RPMI7951 (cell line): ENCODE data around the gene SRPRA. TPM values are rescaled to one million over a fixed set of nuclear protein-coding genes. Genes with fewer than 3 reads are reported as not detected.
A peak's percentile ranks its signal among the peaks of the same experiment; 100 is the strongest.
"Not testable (repeated sequence)": the region's sequence is repeated elsewhere in the genome, so short reads cannot be mapped to it uniquely, and the experiment has no call there.

Experiments used
- DNase-seq: peaks from one replicate; pipeline ENCODE4 v3.0.0-alpha.2; 2012; ENCODE audit warnings: low read depth
- total RNA-seq: library from RNA; depleted of rRNA; stranded (reverse); fragments of >200 nt; shearing (Covaris generic); gene quantifications from 2 replicates; pipeline ENCODE4 v1.2.3, GENCODE V29; 2014

Gene SRPRA
- total RNA-seq, 1 experiment from 2014 or later: 143 TPM

GRCh38 chr11:126284829-126285228 lies 16.1 kb upstream of the SRPRA start:
- DNase-seq: peak; percentile 97

DNA sequence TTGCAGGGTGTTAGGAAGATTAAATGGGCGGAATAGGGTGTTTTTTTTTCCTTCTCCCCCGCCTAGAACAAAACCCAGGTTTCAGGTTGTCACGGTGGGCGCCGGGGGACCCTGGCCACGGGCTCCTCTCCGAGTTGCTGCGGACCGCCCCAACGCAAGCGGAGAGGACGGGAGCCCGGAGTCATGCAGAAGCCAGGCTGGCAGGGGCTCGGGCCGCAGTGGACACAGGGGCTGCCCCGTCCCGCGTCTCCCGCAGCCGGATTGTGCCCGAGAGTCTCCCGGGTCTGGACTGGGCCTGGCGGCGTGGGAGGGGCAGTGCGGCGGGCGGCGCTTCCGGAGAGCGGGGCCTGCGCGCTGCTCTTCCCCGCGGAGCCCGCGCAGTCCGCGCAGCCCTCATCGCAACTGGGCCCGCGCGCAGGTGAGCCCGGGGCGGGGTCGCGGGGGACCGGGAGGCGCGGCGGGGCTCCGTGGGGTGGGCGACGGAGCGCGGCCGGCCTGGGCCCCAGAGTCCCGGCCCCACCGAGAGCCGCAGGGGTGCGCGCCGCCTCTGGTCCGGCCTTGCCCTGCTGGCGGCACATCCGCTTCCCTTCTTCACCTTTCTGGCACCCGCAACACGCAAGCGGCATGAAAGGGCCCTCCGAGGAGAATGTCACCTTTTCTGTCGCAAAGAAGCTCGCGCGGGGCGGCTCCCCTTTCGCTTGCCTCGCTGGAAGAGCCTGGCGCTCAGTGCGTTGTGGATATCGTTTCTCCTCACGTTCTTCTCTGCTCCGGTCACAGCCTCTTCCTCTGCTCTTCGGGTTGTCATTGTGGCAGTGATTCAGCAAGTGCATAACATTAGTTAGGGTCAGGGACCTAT lies 14.3 kb upstream of the SRPRA start, which contains the start of gene TIRAP:
Gene TIRAP (plus strand): TSS at position 358 of the 856 bp plus-strand sequence. CDS start 7,802 bp downstream, outside the sequence.
- peak; percentile 62 for DNase-seq

GRCh38 chr11:126282361-126282735 lies 13.7 kb upstream of the SRPRA start:
- DNase-seq: peak; percentile 52

- no peak for DNase-seq
Measured at GRCh38 chr11:126281666-126282175, 13.0 kb upstream of the SRPRA start.

GRCh38 chr11:126281245-126281644 lies 12.6 kb upstream of the SRPRA start:
- DNase-seq: no peak

DNA sequence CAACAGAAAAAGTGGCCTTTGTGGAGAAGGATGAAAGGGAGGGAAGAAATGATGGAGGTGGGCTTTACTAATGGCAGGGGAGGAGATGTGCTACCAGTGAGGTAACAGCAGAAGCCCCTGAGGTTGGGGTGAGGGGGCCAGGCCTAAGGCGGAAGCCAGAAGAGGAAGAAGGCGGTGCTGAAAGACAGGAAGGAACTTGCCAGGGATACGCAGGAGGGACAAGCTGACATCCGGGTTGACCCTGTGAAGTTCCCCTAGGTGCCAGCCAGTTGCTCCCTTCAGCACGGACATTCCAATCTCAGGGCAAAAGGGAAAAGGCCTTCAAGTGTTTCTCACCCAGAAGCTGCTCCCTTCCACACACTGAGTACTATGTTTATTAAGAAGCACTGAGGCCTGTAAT lies 11.9 kb upstream of the SRPRA start:
- DNase-seq: no peak

DNA sequence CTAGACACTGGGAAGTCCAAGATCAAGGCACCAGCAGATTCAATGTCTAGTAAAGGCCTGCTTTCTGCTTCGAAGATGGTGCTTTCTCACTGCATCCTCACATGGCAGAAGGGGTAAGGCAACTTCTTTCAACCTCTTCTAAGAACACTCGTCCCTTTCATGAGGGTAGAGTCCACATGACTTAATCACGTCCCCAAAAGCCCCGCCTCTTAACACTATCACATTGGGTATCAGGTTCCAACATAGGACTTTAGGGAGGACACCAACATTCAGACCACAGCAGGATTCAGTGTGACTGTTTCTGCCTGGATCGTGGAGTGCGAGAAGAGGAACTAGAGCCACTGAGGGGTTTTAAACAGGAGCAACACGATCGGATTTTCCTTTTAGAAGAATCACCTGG lies 10.5 kb upstream of the SRPRA start:
- DNase-seq: no peak

GRCh38 chr11:126277780-126278179 lies 9.1 kb upstream of the SRPRA start:
- DNase-seq: no peak

- DNase-seq: no peak
Measured at GRCh38 chr11:126277322-126277721, 8.6 kb upstream of the SRPRA start.

DNA sequence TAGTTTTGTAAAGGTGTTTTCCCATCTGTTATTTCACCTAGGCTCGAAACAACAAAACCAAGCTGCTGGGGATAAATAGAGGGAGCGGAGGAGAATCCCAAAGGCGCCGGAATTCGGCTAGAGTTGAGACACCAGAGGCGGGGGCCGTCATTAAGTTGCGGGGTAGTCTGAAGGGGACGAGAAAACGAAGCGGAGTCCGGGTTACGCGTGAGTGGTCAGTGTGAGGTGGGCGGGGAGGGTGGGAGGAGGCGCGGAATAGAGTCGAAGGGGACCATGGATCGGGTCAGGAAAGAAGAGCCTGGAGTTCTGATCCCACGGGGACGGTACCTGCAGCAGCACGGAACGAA lies 361 bp downstream of the SRPRA start:
- no peak for DNase-seq

DNA sequence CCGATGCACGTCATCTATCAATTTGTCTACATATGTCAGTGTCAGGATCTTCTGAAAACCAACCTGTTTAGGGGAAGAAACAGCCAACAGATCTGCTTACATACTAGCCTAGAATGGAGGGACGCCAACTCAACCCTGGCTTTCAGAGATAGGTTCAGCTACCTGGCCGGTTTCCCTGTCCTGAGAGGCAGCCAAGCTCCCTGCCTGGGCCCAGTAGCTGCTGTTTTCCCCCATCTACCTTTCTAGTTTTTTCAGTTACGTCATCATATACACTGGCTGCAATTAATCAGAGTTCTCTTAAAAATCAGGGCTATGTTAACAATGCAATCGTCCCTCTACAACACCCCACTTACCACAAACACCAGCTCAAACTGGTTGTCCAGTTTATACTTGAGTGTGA lies 1.0 kb downstream of the SRPRA start:
- no peak for DNase-seq

- DNase-seq: peak; percentile 13
Measured at GRCh38 chr11:126265811-126266210, 2.9 kb downstream of the SRPRA start.

DNA sequence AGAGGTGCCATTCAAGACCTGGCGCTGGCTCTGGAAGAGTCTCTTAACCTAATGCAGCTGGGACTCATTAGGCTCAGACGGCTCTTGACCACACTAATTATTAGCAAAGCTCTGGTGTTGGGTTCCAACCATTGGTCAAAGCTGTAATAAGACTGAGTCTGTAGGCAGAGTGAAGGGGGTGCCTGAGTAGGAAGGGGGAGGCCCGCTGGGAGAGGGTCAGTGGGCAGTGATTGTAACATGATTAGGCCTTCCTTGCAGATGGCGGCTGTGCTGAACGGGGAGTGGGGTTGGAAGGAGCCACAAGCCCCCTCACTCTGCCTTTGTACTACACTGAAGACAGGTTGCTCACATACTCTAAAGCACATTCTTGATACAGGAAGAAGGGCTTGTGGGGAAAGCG lies 5.2 kb downstream of the SRPRA start:
- DNase-seq: no peak

DNA sequence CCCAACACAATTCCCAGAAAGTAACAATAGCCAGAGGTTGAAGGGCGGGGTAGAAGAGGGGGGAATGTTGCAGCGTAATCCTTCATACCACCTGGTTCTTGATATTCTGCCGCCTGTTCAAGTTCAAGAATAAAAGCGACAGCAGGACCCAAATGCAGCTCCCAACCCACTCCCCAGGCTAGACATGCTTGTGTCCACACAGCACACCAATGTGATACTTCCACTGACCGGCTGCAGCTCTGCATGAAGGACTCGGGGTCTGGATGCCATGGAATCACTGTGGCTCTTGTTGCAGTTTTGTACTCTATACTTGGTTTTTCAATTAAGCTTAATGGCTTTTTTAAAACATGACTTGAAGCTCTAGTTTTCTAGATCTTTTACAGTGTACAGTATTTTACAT lies 6.5 kb downstream of the SRPRA start:
- no peak for DNase-seq

DNA sequence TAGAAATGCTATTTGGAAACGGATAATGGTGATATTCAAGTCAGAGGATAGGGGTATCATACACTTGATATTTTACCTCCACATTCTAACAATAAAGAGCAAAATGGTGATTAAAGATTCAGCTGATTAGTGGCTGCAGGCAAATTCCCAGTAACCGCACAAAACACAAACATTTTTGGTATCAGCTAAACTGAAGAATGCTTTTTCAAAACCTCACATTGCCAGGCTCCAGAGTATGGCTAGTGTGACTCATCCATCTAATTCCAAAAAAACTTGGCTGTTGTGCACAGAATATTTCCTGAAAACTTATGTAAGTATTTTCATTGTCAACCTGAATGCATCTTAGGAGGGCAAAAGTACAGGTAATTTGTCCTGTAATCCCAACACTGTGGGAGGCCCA lies 10.9 kb downstream of the SRPRA start:
- peak; percentile 68 for DNase-seq

DNA sequence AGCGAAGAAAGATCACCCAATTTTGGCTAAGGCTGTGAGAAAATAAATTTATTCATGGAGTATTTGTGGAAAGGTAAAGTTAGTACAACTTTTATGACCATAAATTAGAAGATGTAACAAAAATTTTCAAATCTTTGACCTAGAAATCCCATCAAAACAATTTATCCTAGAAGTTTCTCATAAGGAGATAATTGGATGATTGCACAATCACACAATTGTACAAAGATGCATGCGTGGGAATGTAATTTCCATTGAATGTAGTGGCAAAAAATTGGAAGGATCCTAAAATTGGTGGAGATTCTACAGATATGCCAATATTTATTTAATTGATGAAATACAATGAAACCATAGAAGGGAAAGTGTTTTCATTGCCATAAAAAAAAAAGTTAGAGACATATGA lies 11.6 kb downstream of the SRPRA start:
- DNase-seq: no peak

- no peak for DNase-seq
Measured at GRCh38 chr11:126256216-126256615, 12.5 kb downstream of the SRPRA start.

- not testable (repeated sequence) for DNase-seq
Measured at GRCh38 chr11:126255507-126255906, 13.2 kb downstream of the SRPRA start.

- DNase-seq: no peak
Measured at GRCh38 chr11:126254819-126255218, 13.9 kb downstream of the SRPRA start.

- DNase-seq: no peak
Measured at GRCh38 chr11:126253265-126253664, 15.4 kb downstream of the SRPRA start.

GRCh38 chr11:126246636-126247035 lies 22.1 kb downstream of the SRPRA start:
- no peak for DNase-seq

- DNase-seq: no peak
Measured at GRCh38 chr11:126233391-126233790, 35.3 kb downstream of the SRPRA start.

GRCh38 chr11:126232683-126233082 lies 36.0 kb downstream of the SRPRA start:
- DNase-seq: no peak
